HUDEP-2 (cell line): ENCODE data around the gene LRMDA.

Source experiments
- DNase-seq, 76 experiments: peaks; one replicate each; lab custom pipeline; 2025; ENCODE audit not compliant: unreplicated experiment in 76 of 76; lab: John Stamatoyannopoulos, UW

Gene LRMDA

GRCh38 chr10:75929630-75930161 lies 498.3 kb downstream of the LRMDA start:
- no peak for DNase-seq

GRCh38 chr10:75932921-75933320 lies 501.5 kb downstream of the LRMDA start:
- DNase-seq = no peak

GRCh38 chr10:75935240-75935639 lies 503.8 kb downstream of the LRMDA start:
- DNase-seq = no peak

GRCh38 chr10:75935650-75936400 lies 504.4 kb downstream of the LRMDA start:
- DNase-seq = no peak

- no peak for DNase-seq
Observed at GRCh38 chr10:75936841-75937240, 505.4 kb downstream of the LRMDA start.

GRCh38 chr10:75937823-75938222 lies 506.4 kb downstream of the LRMDA start:
- no peak for DNase-seq

- no peak for DNase-seq
Observed at GRCh38 chr10:75938380-75939122, 507.1 kb downstream of the LRMDA start.

- no peak for DNase-seq
Observed at GRCh38 chr10:75939541-75939940, 508.1 kb downstream of the LRMDA start.

GRCh38 chr10:75940742-75941141 lies 509.3 kb downstream of the LRMDA start:
- no peak for DNase-seq

GRCh38 chr10:75941223-75941801 lies 509.9 kb downstream of the LRMDA start:
- DNase-seq = no peak

GRCh38 chr10:75944061-75944460 lies 512.6 kb downstream of the LRMDA start:
- no peak for DNase-seq

- no peak for DNase-seq
Observed at GRCh38 chr10:75948583-75948982, 517.2 kb downstream of the LRMDA start.

GRCh38 chr10:75950307-75950706 lies 518.9 kb downstream of the LRMDA start:
- DNase-seq = no peak

- no peak for DNase-seq
Observed at GRCh38 chr10:75950997-75951589, 519.7 kb downstream of the LRMDA start.

- DNase-seq = no peak
Observed at GRCh38 chr10:75951627-75952026, 520.2 kb downstream of the LRMDA start.

GRCh38 chr10:75952093-75952492 lies 520.7 kb downstream of the LRMDA start:
- no peak for DNase-seq

- DNase-seq = no peak
Observed at GRCh38 chr10:75954486-75954885, 523.1 kb downstream of the LRMDA start.

- DNase-seq = no peak
Observed at GRCh38 chr10:75955973-75956502, 524.6 kb downstream of the LRMDA start.

GRCh38 chr10:75956624-75957023 lies 525.2 kb downstream of the LRMDA start:
- no peak for DNase-seq

GRCh38 chr10:75957314-75958120 lies 526.1 kb downstream of the LRMDA start:
- no peak for DNase-seq
